ENCODE results near the gene ANKRD30A.
"Not testable (repeated sequence)": the region's sequence is repeated elsewhere in the genome, so short reads cannot be mapped to it uniquely, and the experiment has no call there.

The ANKRD30A gene

GRCh38 chr10:37225163-37225562, 99.8 kb downstream of the ANKRD30A start:
- DNase-seq (ENCODE audit: low read depth): no peak
- TF ChIP-seq CTCF (IDR thresholded peaks at IDR 0.05; ENCODE audit: low read depth, low read length, missing control alignments): no peak
- in situ Hi-C loops (cut with HindIII; ENCODE audit: low sequenced_read_pairs): no loop called here
- no peak overlapping the region for H3K4me3 ChIP-seq (ENCODE audit: low read depth, low read length)

GRCh38 chr10:37226524-37226923, 101.1 kb downstream of the ANKRD30A start:
- TF ChIP-seq CTCF (IDR thresholded peaks at IDR 0.05; ENCODE audit: low read depth, low read length, missing control alignments): no peak
- DNase-seq (ENCODE audit: low read depth): no peak
- in situ Hi-C loops (cut with HindIII; ENCODE audit: low sequenced_read_pairs): no loop called here
- H3K4me3 ChIP-seq (ENCODE audit: low read depth, low read length): no peak overlapping the region

GRCh38 chr10:37234692-37235091, 109.3 kb downstream of the ANKRD30A start:
- DNase-seq (ENCODE audit: low read depth): no peak
- H3K4me3 ChIP-seq (ENCODE audit: low read depth, low read length): no peak overlapping the region
- TF ChIP-seq CTCF (IDR thresholded peaks at IDR 0.05; ENCODE audit: low read depth, low read length, missing control alignments): no peak
- in situ Hi-C loops (cut with HindIII; ENCODE audit: low sequenced_read_pairs): no loop called here

DNA sequence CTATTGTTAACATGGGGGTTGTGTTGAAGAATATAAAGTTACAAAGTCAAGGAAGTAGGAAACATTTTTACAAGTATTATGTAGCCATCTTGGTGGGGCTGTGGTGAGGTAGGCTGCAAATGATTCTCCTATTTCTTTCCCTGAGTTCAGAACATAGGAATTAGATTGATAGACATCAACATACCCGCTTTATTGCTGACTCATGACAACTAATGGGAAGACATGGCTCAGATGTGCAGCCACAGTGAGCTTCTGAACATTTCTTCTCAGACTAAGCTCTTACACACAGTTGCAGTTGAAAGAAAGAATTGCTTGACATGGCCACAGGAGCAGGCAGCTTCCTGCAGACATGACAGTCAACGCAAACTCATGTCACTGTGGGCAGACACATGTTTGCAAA, 110.7 kb downstream of the ANKRD30A start:
- H3K4me3 ChIP-seq (ENCODE audit: low read depth, low read length): no peak overlapping the region
- in situ Hi-C loops (cut with HindIII; ENCODE audit: low sequenced_read_pairs): no loop called here
- no peak for TF ChIP-seq CTCF (IDR thresholded peaks at IDR 0.05; ENCODE audit: low read depth, low read length, missing control alignments)
- no peak for DNase-seq (ENCODE audit: low read depth)

GRCh38 chr10:37240223-37240622, 114.8 kb downstream of the ANKRD30A start:
- no peak for TF ChIP-seq CTCF (IDR thresholded peaks at IDR 0.05; ENCODE audit: low read depth, low read length, missing control alignments)
- DNase-seq (ENCODE audit: low read depth): no peak
- H3K4me3 ChIP-seq (ENCODE audit: low read depth, low read length): no peak overlapping the region
- in situ Hi-C loops (cut with HindIII; ENCODE audit: low sequenced_read_pairs): no loop called here

- in situ Hi-C loops (cut with HindIII; ENCODE audit: low sequenced_read_pairs): no loop called here
- H3K4me3 ChIP-seq (ENCODE audit: low read depth, low read length): no peak overlapping the region
Observed at GRCh38 chr10:37246637-37247036, 121.2 kb downstream of the ANKRD30A start.

DNA sequence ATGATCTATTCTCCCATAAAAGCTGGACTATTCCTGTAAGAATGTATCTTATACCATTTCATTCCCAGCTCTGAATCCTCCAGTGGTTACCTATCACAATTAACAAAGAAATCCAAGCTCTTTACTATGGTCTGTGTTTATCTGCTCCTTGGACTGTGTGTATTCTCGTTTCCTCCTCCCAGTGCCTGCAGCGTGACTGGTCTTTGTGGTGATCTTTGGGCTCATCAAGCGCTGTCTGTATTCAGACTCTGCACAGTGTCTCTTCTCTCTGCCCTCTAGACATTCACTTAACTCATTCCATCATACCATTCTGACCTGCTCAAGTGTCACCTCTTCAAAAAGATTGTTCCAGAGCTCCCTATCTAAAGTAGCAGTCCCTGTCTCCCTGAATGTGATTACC, 130.4 kb downstream of the ANKRD30A start:
- DNase-seq (ENCODE audit: low read depth); in situ Hi-C loops (cut with HindIII; ENCODE audit: low sequenced_read_pairs); H3K4me3 ChIP-seq (ENCODE audit: low read depth, low read length): not testable (repeated sequence)

More at GRCh38 chr10:37246637-37247036, 121.2 kb downstream of the ANKRD30A start:
- no peak for DNase-seq (ENCODE audit: low read depth)
- no peak for TF ChIP-seq CTCF (IDR thresholded peaks at IDR 0.05; ENCODE audit: low read depth, low read length, missing control alignments)
